HEK293 (cell line): Measurements from ENCODE around the gene HAT1.
A peak's percentile ranks its signal among the peaks of the same experiment; 100 is the strongest.

Source experiments
- CTCF ChIA-PET: fragments of 350-600 bp; formaldehyde crosslinking; extraction: SDS; loops from one replicate; lab custom pipeline; 2021; ENCODE audit warnings: antibody characterized with exemption; lab: Yijun Ruan, JAX
- POLR2A ChIA-PET: fragments of 300-600 bp; formaldehyde crosslinking; extraction: SDS; loops from one replicate; lab custom pipeline; 2020; ENCODE audit warnings: antibody characterized with exemption, inconsistent platforms; lab: Yijun Ruan, JAX
- H3K27ac ChIP-seq: fragments of 200-500 bp; sonication (Bioruptor generic); 2 replicates; pipeline ENCODE4 v1.5.1; 2014; ENCODE audit warnings: low read depth, low read length, control low read depth, inconsistent platforms; ENCODE audit errors: extremely low read depth
- H3K36me3 ChIP-seq, 2 experiments: fragments of 200-500 bp in 1 of 2; sonication (Bioruptor generic) in 1 of 2; 1 replicate in 1 of 2; 2 replicates in 1 of 2; pipeline ENCODE4 v1.5.1; 2014 to 2017; ENCODE audit warnings: inconsistent platforms in 2 of 2, low read length in 2 of 2; ENCODE audit not compliant: control insufficient read depth in 2 of 2, insufficient read depth in 1 of 2
- H3K4me1 ChIP-seq: fragments of 200-500 bp; sonication (Bioruptor generic); 2 replicates; pipeline ENCODE4 v1.5.1; 2014; ENCODE audit warnings: mild to moderate bottlenecking, low read length, inconsistent platforms; ENCODE audit not compliant: control insufficient read depth, insufficient read depth
- H3K4me3 ChIP-seq: 2 replicates; pipeline ENCODE4 v1.5.1; 2011; ENCODE audit warnings: low read depth, mild to moderate bottlenecking, control low read depth, low read length, moderate library complexity
- H3K9me3 ChIP-seq: fragments of 200-500 bp; sonication (Bioruptor generic); 2 replicates; pipeline ENCODE4 v1.5.1; 2014; ENCODE audit warnings: low read depth, low read length, inconsistent platforms; ENCODE audit not compliant: control insufficient read depth, insufficient read depth
- FEZF1 ChIP-seq: fragments of 450-650 bp; formaldehyde crosslinking; IDR thresholded peaks from 2 replicates; pipeline ENCODE4 v1.5.1; 2016; ENCODE audit warnings: missing biosample characterization, missing genetic modification characterization
- HOXC10 ChIP-seq: sonication (generic); formaldehyde crosslinking; IDR thresholded peaks from 2 replicates; pipeline ENCODE4 v1.8.1; 2023; ENCODE audit warnings: mild to moderate bottlenecking, missing genetic modification reagents
- RBAK ChIP-seq: fragments of 450-650 bp; formaldehyde crosslinking; IDR thresholded peaks from 2 replicates; pipeline ENCODE4 v1.5.1; 2016; ENCODE audit warnings: missing biosample characterization, missing genetic modification characterization
- ZFP37 ChIP-seq: fragments of 450-650 bp; formaldehyde crosslinking; IDR thresholded peaks from 2 replicates; pipeline ENCODE4 v1.5.1; 2016; ENCODE audit warnings: missing biosample characterization, missing genetic modification characterization
- ZNF16 ChIP-seq: fragments of 450-650 bp; formaldehyde crosslinking; IDR thresholded peaks from 2 replicates; pipeline ENCODE4 v1.5.1; 2016; ENCODE audit warnings: low read depth, missing biosample characterization, missing genetic modification characterization
- ZNF514 ChIP-seq: fragments of 450-650 bp; formaldehyde crosslinking; IDR thresholded peaks from 2 replicates; pipeline ENCODE4 v1.5.1; 2016; ENCODE audit warnings: missing biosample characterization, missing genetic modification characterization
- ZNF521 ChIP-seq: fragments of 450-650 bp; formaldehyde crosslinking; IDR thresholded peaks from 2 replicates; pipeline ENCODE4 v1.5.1; 2017; ENCODE audit warnings: missing biosample characterization, mild to moderate bottlenecking, missing genetic modification characterization
- ZNF560 ChIP-seq: fragments of 450-650 bp; formaldehyde crosslinking; IDR thresholded peaks from 2 replicates; pipeline ENCODE4 v1.5.1; 2017; ENCODE audit warnings: missing biosample characterization, missing genetic modification characterization, borderline replicate concordance
- ZNF561 ChIP-seq: fragments of 450-650 bp; IDR thresholded peaks from 2 replicates; pipeline ENCODE4 v1.5.1; 2018; ENCODE audit warnings: missing biosample characterization, missing genetic modification characterization, borderline replicate concordance
- ZNF660 ChIP-seq: fragments of 450-650 bp; IDR thresholded peaks from 2 replicates; pipeline ENCODE4 v1.5.1; 2018; ENCODE audit warnings: missing biosample characterization, mild to moderate bottlenecking, missing genetic modification characterization
- ZNF768 ChIP-seq: fragments of 450-650 bp; formaldehyde crosslinking; IDR thresholded peaks from 2 replicates; pipeline ENCODE4 v1.5.1; 2018; ENCODE audit warnings: missing biosample characterization, mild to moderate bottlenecking, missing genetic modification characterization
- TF ChIP-seq, protein P1 (sequence below): fragments of 450-650 bp; formaldehyde crosslinking; IDR thresholded peaks from 2 replicates; pipeline ENCODE4 v1.5.1; 2016; ENCODE audit warnings: missing biosample characterization, missing genetic modification characterization
- TF ChIP-seq, protein P2 (sequence below): fragments of 450-650 bp; formaldehyde crosslinking; conservative IDR thresholded peaks from 2 replicates; pipeline ENCODE4 v1.5.1; 2016; ENCODE audit warnings: low read depth, missing biosample characterization, missing genetic modification characterization
- TF ChIP-seq, protein P3 (sequence below): fragments of 450-650 bp; formaldehyde crosslinking; IDR thresholded peaks from 2 replicates; pipeline ENCODE4 v1.5.1; 2016; ENCODE audit warnings: missing biosample characterization, missing genetic modification characterization
- TF ChIP-seq, protein P4 (sequence below): fragments of 450-650 bp; formaldehyde crosslinking; IDR thresholded peaks from 2 replicates; pipeline ENCODE4 v1.5.1; 2017; ENCODE audit warnings: missing biosample characterization, mild to moderate bottlenecking, missing genetic modification characterization, moderate library complexity
- TF ChIP-seq, protein P5 (sequence below): fragments of 450-650 bp; formaldehyde crosslinking; IDR thresholded peaks from 2 replicates; pipeline ENCODE4 v1.5.1; 2016; ENCODE audit warnings: missing biosample characterization, missing genetic modification characterization

Gene HAT1

DNA sequence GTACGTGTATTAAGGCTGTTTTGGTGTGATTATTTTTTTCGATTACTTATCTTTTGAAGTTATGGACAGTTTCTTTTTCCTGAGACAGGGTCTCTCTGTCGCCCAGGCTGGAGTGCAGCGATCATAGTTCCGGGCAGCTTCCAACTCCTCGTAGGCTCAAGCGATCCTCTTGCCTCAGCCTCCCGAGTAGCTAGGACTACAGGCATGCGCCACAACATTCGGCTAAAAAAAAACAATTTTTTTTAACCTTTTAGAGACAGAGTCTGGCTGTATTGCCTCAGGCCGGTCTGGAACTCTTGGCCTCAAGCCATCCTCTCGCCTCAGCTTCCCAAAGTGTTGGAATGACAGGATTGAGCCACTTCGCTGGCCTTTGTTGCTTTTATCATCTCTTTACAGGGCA is 945 bp downstream of the HAT1 start:
- ChIA-PET CTCF (interaction anchor here (0.6 to 1.6 kb wide), 6 partner anchors 17 to 218 kb away, joined by 3 to 5 read pairs (median 3); partner anchors contain the start of gene DLX2), POLR2A (interaction anchor here (1.2 to 3.9 kb wide), 5 partner anchors 29 to 176 kb away, joined by 3 to 82 read pairs (median 14); partner anchors contain the start of genes DLX1, DLX2 and SLC25A12)
- Histone ChIP-seq H3K9me3 (no peaks in the 10 kb centered on the region), H3K4me1 (peaks cover 2% of the 10 kb centered on the region), H3K36me3 (peaks cover 28% of the 10 kb centered on the region in 2 experiments), H3K4me3 (peak overlapping the region; percentile 84), H3K27ac (peak overlapping the region; percentile 91)
- TF ChIP-seq FEZF1 = peak; percentile 21; the same call in 1 of the 2 replicates
- TF ChIP-seq, protein P1, sequence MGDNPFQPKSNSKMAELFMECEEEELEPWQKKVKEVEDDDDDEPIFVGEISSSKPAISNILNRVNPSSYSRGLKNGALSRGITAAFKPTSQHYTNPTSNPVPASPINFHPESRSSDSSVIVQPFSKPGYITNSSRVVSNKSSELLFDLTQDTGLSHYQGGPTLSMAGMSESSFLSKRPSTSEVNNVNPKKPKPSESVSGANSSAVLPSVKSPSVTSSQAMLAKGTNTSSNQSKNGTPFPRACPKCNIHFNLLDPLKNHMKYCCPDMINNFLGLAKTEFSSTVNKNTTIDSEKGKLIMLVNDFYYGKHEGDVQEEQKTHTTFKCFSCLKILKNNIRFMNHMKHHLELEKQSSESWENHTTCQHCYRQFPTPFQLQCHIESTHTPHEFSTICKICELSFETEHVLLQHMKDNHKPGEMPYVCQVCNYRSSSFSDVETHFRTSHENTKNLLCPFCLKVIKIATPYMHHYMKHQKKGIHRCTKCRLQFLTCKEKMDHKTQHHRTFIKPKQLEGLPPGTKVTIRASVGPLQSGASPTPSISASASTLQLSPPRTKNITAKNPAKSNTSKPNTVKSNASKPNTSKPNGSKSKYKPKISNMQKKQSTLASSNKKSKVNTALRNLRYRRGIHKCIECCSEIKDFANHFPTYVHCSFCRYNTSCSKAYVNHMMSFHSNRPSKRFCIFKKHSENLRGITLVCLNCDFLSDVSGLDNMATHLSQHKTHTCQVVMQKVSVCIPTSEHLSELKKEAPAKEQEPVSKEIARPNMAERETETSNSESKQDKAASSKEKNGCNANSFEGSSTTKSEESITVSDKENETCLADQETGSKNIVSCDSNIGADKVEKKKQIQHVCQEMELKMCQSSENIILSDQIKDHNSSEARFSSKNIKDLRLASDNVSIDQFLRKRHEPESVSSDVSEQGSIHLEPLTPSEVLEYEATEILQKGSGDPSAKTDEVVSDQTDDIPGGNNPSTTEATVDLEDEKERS (tag by site-specific recombination) = no peak
- TF ChIP-seq, protein P2, sequence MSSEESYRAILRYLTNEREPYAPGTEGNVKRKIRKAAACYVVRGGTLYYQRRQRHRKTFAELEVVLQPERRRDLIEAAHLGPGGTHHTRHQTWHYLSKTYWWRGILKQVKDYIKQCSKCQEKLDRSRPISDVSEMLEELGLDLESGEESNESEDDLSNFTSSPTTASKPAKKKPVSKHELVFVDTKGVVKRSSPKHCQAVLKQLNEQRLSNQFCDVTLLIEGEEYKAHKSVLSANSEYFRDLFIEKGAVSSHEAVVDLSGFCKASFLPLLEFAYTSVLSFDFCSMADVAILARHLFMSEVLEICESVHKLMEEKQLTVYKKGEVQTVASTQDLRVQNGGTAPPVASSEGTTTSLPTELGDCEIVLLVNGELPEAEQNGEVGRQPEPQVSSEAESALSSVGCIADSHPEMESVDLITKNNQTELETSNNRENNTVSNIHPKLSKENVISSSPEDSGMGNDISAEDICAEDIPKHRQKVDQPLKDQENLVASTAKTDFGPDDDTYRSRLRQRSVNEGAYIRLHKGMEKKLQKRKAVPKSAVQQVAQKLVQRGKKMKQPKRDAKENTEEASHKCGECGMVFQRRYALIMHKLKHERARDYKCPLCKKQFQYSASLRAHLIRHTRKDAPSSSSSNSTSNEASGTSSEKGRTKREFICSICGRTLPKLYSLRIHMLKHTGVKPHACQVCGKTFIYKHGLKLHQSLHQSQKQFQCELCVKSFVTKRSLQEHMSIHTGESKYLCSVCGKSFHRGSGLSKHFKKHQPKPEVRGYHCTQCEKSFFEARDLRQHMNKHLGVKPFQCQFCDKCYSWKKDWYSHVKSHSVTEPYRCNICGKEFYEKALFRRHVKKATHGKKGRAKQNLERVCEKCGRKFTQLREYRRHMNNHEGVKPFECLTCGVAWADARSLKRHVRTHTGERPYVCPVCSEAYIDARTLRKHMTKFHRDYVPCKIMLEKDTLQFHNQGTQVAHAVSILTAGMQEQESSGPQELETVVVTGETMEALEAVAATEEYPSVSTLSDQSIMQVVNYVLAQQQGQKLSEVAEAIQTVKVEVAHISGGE (tag by site-specific recombination) = peak; percentile 90
- TF ChIP-seq, protein P3, sequence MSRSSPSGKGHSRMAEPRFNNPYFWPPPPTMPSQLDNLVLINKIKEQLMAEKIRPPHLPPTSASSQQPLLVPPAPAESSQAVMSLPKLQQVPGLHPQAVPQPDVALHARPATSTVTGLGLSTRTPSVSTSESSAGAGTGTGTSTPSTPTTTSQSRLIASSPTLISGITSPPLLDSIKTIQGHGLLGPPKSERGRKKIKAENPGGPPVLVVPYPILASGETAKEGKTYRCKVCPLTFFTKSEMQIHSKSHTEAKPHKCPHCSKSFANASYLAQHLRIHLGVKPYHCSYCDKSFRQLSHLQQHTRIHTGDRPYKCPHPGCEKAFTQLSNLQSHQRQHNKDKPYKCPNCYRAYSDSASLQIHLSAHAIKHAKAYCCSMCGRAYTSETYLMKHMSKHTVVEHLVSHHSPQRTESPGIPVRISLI (tag by site-specific recombination) = peak; percentile 81; the same call in 1 of the 2 replicates

DNA sequence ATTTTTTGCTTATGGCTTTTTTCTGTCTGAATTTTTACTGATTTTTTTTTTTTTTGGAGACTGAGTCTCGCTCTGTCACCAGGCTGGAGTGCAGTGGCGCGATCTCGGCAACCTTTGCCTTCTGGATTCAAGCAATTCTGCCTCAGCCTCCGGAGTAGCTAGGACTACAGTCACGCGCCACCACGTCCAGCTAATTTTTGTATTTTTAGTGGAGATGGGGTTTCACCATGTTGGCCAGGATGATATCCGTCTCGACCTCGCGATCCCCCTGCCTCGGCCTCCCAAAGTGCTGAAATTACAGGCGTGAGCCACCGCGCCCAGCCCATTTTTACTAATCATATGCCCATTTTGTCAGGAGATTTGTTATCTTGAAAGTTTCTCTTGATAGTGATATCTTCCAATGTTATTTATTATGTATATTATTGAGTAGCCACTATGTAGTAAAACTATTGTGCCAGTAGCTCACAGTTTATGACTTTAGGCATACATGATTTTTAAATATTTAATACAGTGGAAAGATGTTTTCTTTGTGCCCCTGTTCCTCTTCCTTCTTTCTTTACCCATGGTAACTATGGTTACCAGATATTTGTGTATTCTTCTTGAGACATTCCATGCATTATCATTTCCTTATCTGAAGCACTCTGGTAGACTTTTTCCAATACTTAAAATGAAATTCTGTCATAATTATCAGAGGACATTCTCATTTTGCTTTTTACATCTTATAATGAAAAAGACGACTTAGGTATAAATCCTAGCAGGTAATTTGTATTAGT is 2.1 kb downstream of the HAT1 start:
- ChIA-PET CTCF (interaction anchor here (0.6 to 1.1 kb wide), 2 partner anchors 16 to 111 kb away, joined by 3 to 4 read pairs; no protein-coding TSS in a partner anchor), POLR2A (interaction anchor here (0.7 to 3.9 kb wide), 5 partner anchors 31 to 794 kb away, joined by 4 to 82 read pairs (median 14); partner anchors contain the start of genes DLX1, DLX2 and SLC25A12)
- peaks cover 31 to 39% of the 10 kb centered on the region in 2 experiments for H3K36me3 ChIP-seq

More for the DNA sequence above, 2.1 kb downstream of the HAT1 start:
- H3K4me3 ChIP-seq = 0 out of 2 replicates have a peak overlapping the region, but pooled peaks have one; percentile 84
- peaks cover 2% of the 10 kb centered on the region for H3K4me1 ChIP-seq
- TF ChIP-seq, protein P4, sequence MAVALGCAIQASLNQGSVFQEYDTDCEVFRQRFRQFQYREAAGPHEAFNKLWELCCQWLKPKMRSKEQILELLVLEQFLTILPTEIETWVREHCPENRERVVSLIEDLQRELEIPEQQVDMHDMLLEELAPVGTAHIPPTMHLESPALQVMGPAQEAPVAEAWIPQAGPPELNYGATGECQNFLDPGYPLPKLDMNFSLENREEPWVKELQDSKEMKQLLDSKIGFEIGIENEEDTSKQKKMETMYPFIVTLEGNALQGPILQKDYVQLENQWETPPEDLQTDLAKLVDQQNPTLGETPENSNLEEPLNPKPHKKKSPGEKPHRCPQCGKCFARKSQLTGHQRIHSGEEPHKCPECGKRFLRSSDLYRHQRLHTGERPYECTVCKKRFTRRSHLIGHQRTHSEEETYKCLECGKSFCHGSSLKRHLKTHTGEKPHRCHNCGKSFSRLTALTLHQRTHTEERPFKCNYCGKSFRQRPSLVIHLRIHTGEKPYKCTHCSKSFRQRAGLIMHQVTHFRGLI (tag by site-specific recombination) = no peak
- TF ChIP-seq ZNF561 (no peak), HOXC10 (no peak), ZNF521 (tag by site-specific recombination) (no peak), ZNF560 (tag by site-specific recombination) (no peak), ZNF660 (tag by site-specific recombination) (no peak), ZFP37 (tag by site-specific recombination) (no peak), ZNF16 (tag by site-specific recombination) (no peak), RBAK (tag by site-specific recombination) (no peak), ZNF514 (tag by site-specific recombination) (no peak), ZNF768 (tag by site-specific recombination) (no peak)
- TF ChIP-seq, protein P5, sequence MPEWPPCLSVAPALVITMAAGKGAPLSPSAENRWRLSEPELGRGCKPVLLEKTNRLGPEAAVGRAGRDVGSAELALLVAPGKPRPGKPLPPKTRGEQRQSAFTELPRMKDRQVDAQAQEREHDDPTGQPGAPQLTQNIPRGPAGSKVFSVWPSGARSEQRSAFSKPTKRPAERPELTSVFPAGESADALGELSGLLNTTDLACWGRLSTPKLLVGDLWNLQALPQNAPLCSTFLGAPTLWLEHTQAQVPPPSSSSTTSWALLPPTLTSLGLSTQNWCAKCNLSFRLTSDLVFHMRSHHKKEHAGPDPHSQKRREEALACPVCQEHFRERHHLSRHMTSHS (tag by site-specific recombination) = no peak
- H3K27ac ChIP-seq = no peak overlapping the region
- no peaks in the 10 kb centered on the region for H3K9me3 ChIP-seq
